ENCODE data around the gene RBBP8.

GRCh38 chr18:22933206-22933965 lies at the start of gene RBBP8:
- TF ChIP-seq EZH2 (IDR thresholded peaks at IDR 0.05; ENCODE audit: borderline replicate concordance, low read length), result no peak
- TF ChIP-seq, protein P1, sequence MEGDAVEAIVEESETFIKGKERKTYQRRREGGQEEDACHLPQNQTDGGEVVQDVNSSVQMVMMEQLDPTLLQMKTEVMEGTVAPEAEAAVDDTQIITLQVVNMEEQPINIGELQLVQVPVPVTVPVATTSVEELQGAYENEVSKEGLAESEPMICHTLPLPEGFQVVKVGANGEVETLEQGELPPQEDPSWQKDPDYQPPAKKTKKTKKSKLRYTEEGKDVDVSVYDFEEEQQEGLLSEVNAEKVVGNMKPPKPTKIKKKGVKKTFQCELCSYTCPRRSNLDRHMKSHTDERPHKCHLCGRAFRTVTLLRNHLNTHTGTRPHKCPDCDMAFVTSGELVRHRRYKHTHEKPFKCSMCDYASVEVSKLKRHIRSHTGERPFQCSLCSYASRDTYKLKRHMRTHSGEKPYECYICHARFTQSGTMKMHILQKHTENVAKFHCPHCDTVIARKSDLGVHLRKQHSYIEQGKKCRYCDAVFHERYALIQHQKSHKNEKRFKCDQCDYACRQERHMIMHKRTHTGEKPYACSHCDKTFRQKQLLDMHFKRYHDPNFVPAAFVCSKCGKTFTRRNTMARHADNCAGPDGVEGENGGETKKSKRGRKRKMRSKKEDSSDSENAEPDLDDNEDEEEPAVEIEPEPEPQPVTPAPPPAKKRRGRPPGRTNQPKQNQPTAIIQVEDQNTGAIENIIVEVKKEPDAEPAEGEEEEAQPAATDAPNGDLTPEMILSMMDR (conservative IDR thresholded peaks at IDR 0.05 in 1 of 2, IDR thresholded peaks at IDR 0.05 in 1 of 2; ENCODE audit: extremely low read depth in 1 of 2, insufficient read depth in 1 of 2, low read depth in 1 of 2, low read length in 2 of 2), result no peak

All from mammary epithelial cell (primary cell).